ENCODE measurements around the gene PPP2R5C. TPM values are rescaled to one million over a fixed set of nuclear protein-coding genes. Genes with fewer than 3 reads are reported as not detected.

The PPP2R5C gene
- total and polyA plus RNA-seq, 2 donors (not counting 3 experiments of a cell fraction or from before 2014, with no cell fraction given): 42.6 to 83.6 TPM

DNA sequence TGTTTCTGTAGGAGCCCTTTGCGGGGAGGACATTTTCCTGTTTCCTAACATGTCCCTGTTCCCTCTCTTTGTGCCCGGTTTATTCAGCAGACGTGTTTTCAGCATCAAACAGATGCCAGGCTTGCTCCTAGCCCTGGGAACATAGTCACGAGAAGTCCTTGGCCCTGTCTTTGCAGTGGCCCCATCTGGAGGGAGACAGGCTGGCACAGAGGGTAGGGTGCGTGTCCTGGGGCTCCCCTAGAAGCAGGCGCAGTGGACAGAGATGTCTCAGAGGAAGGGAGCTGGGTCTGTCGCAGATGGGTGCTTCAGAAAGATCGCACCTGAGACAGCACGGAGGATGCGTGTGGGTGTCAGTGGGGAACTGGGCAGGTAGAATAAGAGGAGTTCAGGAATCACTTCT lies 127.9 kb downstream of the PPP2R5C start:
- ChIA-PET CTCF (interaction anchor here (9.0 kb wide), 1 partner anchor 118 kb away, joined by 66 read pairs; no protein-coding TSS in a partner anchor), POLR2A (no interaction called here)
- no peak overlapping the region for H3K27ac ChIP-seq (ENCODE audit: insufficient read depth, low read depth, low read length)
- H3K36me3 ChIP-seq (ENCODE audit: control insufficient read depth in 2 of 2, extremely low read depth in 1 of 2, insufficient read depth in 2 of 2, low read length in 2 of 2): peaks cover 0 to 14% of the 10 kb centered on the region in 2 experiments
- TF ChIP-seq MYC (IDR thresholded peaks at IDR 0.05; ENCODE audit: low read depth, low read length) (no peak), FOS (IDR thresholded peaks at IDR 0.05; ENCODE audit: borderline replicate concordance, insufficient read depth, low read length) (no peak), CTCF (IDR thresholded peaks at IDR 0.05; ENCODE audit: extremely low read depth in 1 of 2, insufficient read depth in 1 of 2, low read depth in 1 of 2, low read length in 2 of 2) (no peak), JUN (IDR thresholded peaks at IDR 0.05; ENCODE audit: borderline replicate concordance, insufficient read depth, insufficient read length, low read depth) (no peak), POLR2AphosphoS5 (IDR thresholded peaks at IDR 0.05; ENCODE audit: insufficient read depth, low read depth, low read length) (no peak), GATA2 (IDR thresholded peaks at IDR 0.05; ENCODE audit: insufficient read depth, insufficient read length, low read depth, low read length) (no peak)
- TF ChIP-seq, protein P1, sequence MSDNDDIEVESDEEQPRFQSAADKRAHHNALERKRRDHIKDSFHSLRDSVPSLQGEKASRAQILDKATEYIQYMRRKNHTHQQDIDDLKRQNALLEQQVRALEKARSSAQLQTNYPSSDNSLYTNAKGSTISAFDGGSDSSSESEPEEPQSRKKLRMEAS (IDR thresholded peaks at IDR 0.05; ENCODE audit: insufficient read depth, insufficient read length): no peak
- no peaks in the 10 kb centered on the region for H3K27me3 ChIP-seq (ENCODE audit: control insufficient read depth in 2 of 2, insufficient read depth in 2 of 2, low read length in 2 of 2)
- no peaks in the 10 kb centered on the region for H3K9me1 ChIP-seq (replicated peaks; ENCODE audit: control insufficient read depth, extremely low read depth, insufficient read depth, low read length)
- no TSS peak for BruUV-seq (replicated peaks)
- no peaks in the 10 kb centered on the region for H3K4me1 ChIP-seq (ENCODE audit: control insufficient read depth, extremely low read depth, insufficient read depth, low read length)
- H3K4me3 ChIP-seq (replicated peaks in 1 of 3; ENCODE audit: insufficient read depth in 1 of 3, low read depth in 1 of 3, low read length in 3 of 3): no peak overlapping the region
- dilution Hi-C loops (cut with MboI; ENCODE audit: extremely low pct_ligation_motif_present, low sequenced_read_pairs) (no loop called here), intact Hi-C loops (cut with micrococcal nuclease) (no loop called here)
- H3K9ac ChIP-seq (replicated peaks; ENCODE audit: extremely low read depth, insufficient read depth, low read length): no peak overlapping the region
- no peaks in the 10 kb centered on the region for H4K20me1 ChIP-seq (replicated peaks; ENCODE audit: control insufficient read depth, extremely low read depth, insufficient read depth, low read length)
- no peaks in the 10 kb centered on the region for H3K9me3 ChIP-seq (replicated peaks; ENCODE audit: control insufficient read depth, insufficient read depth, low read length)
- no peak overlapping the region for H3K4me2 ChIP-seq (ENCODE audit: insufficient read depth, low read length)
- FAIRE-seq (no peak), DNase-seq (ENCODE audit: low read depth, low spot score) (no peak)
- H2AFZ ChIP-seq (ENCODE audit: low read depth, low read length): no peak overlapping the region
- H3K79me2 ChIP-seq (ENCODE audit: control insufficient read depth, insufficient read depth, low read length): no peaks in the 10 kb centered on the region
